GM23338 (cell line): ENCODE results near the gene CHST12.

Experiments
- CREB1 ChIP-seq: fragments of 250-450 bp; sonication (Bioruptor Pico); IDR thresholded peaks from 2 replicates; pipeline ENCODE4 v1.5.0; 2020; ENCODE audit warnings: low read depth, mild to moderate bottlenecking, moderate library complexity
- CTCF ChIP-seq, 2 experiments: fragments of 200-600 bp in 1 of 2; sonication (generic) in 1 of 2; conservative IDR thresholded peaks; 2 replicates each; pipeline versions ENCODE4 v1.5.1 to v1.6.1; 2016 to 2017; ENCODE audit warnings: antibody characterized with exemption in 2 of 2, low read depth in 2 of 2, mild to moderate bottlenecking in 2 of 2, moderate library complexity in 1 of 2
- EZH2 ChIP-seq: fragments of 200-600 bp; sonication (generic); IDR thresholded peaks from one replicate; pipeline ENCODE4 v1.8.0; 2017; ENCODE audit warnings: antibody characterized with exemption, mild to moderate bottlenecking, low read depth; ENCODE audit not compliant: unreplicated experiment
- EZH2phosphoT487 ChIP-seq: fragments of 200-600 bp; sonication (generic); IDR thresholded peaks from one replicate; pipeline ENCODE4 v1.8.1; 2018; ENCODE audit warnings: antibody characterized with exemption; ENCODE audit not compliant: unreplicated experiment
- JUNB ChIP-seq: IDR thresholded peaks from one replicate; pipeline ENCODE4 v1.6.1; 2016; ENCODE audit warnings: antibody characterized with exemption; ENCODE audit not compliant: unreplicated experiment
- POLR2AphosphoS5 ChIP-seq: IDR thresholded peaks from 2 replicates; pipeline ENCODE4 v1.6.1; 2016; ENCODE audit warnings: antibody characterized with exemption, low read depth
- REST ChIP-seq: IDR thresholded peaks from one replicate; pipeline ENCODE4 v1.6.1; 2018; ENCODE audit warnings: antibody characterized with exemption; ENCODE audit not compliant: unreplicated experiment
- ZNF462 ChIP-seq: fragments of 250-450 bp; sonication (Bioruptor Pico); IDR thresholded peaks from 2 replicates; pipeline ENCODE4 v1.5.0; 2020; ENCODE audit warnings: mild to moderate bottlenecking, moderate library complexity

DNA sequence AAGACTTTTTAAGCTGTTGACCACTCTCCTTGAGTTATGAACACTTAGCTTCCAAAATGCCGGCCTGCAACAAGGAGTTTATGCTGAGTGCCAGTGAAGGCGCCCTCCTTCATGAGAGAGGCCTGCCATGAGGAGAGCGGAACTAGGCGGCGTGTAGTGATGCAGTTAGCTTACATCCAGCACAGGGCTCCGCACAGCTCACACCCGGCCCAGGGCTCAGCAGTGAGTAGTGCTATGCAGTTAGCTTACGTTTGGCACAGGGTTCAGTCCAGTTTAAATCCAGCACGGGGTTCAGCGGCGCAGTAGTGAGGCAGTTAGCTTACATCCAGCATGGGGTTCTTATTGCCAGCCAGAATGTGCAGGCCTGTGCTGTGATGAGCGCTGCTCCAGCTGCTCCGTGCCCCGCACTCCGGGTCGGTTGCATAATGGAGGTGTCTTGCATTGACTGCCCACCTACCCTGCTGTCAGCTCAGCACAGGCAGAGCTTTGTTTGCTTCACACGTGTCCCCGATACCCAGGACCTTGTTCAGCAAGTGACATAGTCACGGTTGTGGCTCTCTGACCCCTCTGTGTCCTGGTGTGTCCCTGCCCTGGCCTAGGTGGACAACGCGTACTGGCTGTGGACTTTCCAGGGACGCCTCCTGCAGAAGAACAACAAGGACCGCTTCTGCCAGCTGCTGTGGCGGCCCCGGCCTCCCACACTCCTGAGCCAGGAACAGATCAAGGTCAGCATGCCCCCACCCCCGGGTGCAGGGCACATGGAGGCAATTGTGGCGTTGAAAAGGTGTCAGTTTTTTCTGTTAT is 26.9 kb upstream of the CHST12 start:
- TF ChIP-seq CTCF (conservative IDR thresholded peaks at IDR 0.05; ENCODE audit: low read depth in 2 of 2): no peak
- no peak for TF ChIP-seq JUNB
- no peak for TF ChIP-seq POLR2AphosphoS5
- no peak for TF ChIP-seq EZH2phosphoT487
- no peak for TF ChIP-seq REST
- TF ChIP-seq EZH2: no peak
- TF ChIP-seq ZNF462 (CRISPR knock-in tag): no peak
- TF ChIP-seq CREB1: no peak
